IPS-20b (cell line): ENCODE measurements around the gene RPS16.

Experiments used
- H3K27ac ChIP-seq: one replicate; pipeline ENCODE4 v1.5.1; 2013; ENCODE audit warnings: low read length
- H3K27me3 ChIP-seq: 2 replicates; pipeline ENCODE4 v1.6.1; 2013; ENCODE audit warnings: mild to moderate bottlenecking, low read length, inconsistent platforms; ENCODE audit not compliant: insufficient read depth
- H3K36me3 ChIP-seq: 2 replicates; pipeline ENCODE4 v1.6.1; 2013; ENCODE audit warnings: low read depth, mild to moderate bottlenecking, inconsistent platforms, low read length, moderate library complexity; ENCODE audit not compliant: insufficient read depth
- H3K4me1 ChIP-seq: 2 replicates; pipeline ENCODE4 v1.6.1; 2013; ENCODE audit warnings: mild to moderate bottlenecking, control low read depth, inconsistent platforms, low read length, moderate library complexity; ENCODE audit not compliant: insufficient read depth
- H3K4me3 ChIP-seq: 2 replicates; pipeline ENCODE4 v1.5.1; 2013; ENCODE audit warnings: mild to moderate bottlenecking, low read length, inconsistent platforms
- H3K9ac ChIP-seq: 2 replicates; pipeline ENCODE4 v1.6.1; 2013; ENCODE audit warnings: low read depth, mild to moderate bottlenecking, inconsistent platforms, low read length, moderate library complexity
- H3K9me3 ChIP-seq: 2 replicates; pipeline ENCODE4 v1.6.1; 2013; ENCODE audit warnings: mild to moderate bottlenecking, low read depth, low read length, inconsistent platforms; ENCODE audit not compliant: insufficient read depth

RPS16 gene

DNA sequence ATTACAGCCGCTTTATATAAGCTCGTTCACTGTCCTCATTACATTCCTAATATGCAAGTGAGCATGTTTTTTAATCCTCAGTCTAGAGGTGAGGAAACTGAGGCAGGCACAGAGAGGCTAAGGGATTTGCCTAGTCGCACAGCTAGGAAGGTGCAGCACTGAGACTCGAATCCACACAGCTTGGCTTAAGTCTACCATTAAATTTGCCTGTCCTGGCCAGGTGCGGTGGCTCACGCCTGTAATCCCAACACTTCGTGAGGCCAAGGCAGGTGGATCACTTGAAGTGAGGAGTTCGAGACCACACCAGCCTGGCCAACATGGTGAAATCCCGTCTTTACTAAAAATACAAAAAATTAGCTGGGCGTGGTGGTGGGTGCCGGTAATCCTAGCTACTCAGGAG is 8.0 kb downstream of the RPS16 start:
- H3K27ac ChIP-seq = no peak overlapping the region

DNA sequence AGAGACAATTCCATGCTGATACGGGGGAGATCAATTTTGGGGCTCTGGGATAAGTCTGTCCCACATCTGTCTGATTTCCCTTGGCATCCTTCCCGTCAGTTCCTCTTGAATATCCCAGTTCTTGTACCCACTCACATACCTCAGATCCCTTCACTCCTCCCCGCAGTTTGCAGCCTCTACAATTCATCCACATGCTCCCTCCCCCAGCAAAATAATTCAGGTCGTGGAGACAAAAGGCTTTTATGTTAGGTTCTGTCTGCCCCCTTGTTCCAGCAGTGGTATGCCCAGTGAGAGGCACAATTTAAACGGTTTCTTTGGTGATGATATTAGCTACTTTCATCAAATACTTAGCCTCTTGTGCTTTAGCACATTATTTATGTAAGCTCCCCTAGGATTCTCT is 9.6 kb downstream of the RPS16 start:
- no peak overlapping the region for H3K9ac ChIP-seq
- no peaks in the 10 kb centered on the region for H3K9me3 ChIP-seq
- no peaks in the 10 kb centered on the region for H3K27me3 ChIP-seq
- peaks cover 15% of the 10 kb centered on the region for H3K4me1 ChIP-seq
- peaks cover 47% of the 10 kb centered on the region for H3K36me3 ChIP-seq
- no peak overlapping the region for H3K27ac ChIP-seq
- no peak overlapping the region for H3K4me3 ChIP-seq

More for the DNA sequence above, 8.0 kb downstream of the RPS16 start:
- Histone ChIP-seq H3K27me3 (no peaks in the 10 kb centered on the region), H3K36me3 (peaks cover 45% of the 10 kb centered on the region), H3K4me3 (peak overlapping the region; percentile 1; the same call in 1 of the 2 replicates), H3K9me3 (no peaks in the 10 kb centered on the region), H3K4me1 (peaks cover 15% of the 10 kb centered on the region), H3K9ac (no peak overlapping the region; the same call in 1 of the 2 replicates)

DNA sequence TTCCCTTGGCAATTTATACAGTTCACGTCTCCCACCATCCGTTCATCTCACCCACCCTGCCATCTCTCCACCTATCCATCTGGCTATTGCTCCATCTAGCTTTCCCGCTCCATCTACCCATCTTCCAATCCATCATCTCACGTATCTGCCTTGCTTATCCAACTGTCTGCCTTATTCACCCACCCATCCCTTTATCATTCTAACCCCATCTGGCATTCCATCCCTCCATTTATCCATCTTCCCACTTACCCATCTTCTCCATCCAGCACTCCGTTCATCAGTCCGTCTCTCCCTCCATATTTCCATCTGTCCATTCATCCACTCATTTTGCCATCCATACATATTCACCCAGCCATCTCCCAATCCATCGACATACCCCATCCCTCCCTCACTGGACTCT is 10.0 kb downstream of the RPS16 start:
- peaks cover 15% of the 10 kb centered on the region for H3K4me1 ChIP-seq
- no peak overlapping the region for H3K9ac ChIP-seq
- H3K4me3 ChIP-seq = no peak overlapping the region
- no peaks in the 10 kb centered on the region for H3K9me3 ChIP-seq
- H3K36me3 ChIP-seq = peaks cover 51% of the 10 kb centered on the region
- no peaks in the 10 kb centered on the region for H3K27me3 ChIP-seq
- no peak overlapping the region for H3K27ac ChIP-seq

- no peaks in the 10 kb centered on the region for H3K27me3 ChIP-seq
- H3K36me3 ChIP-seq = peaks cover 59% of the 10 kb centered on the region
- no peaks in the 10 kb centered on the region for H3K9me3 ChIP-seq
- H3K4me1 ChIP-seq = peaks cover 15% of the 10 kb centered on the region
- no peak overlapping the region for H3K9ac ChIP-seq
- no peak overlapping the region for H3K4me3 ChIP-seq
- H3K27ac ChIP-seq = no peak overlapping the region
These were observed 10.8 kb downstream of the RPS16 start for GRCh38 chr19:39424934-39425333.

GRCh38 chr19:39423258-39424086 is 12.3 kb downstream of the RPS16 start:
- H3K9me3 ChIP-seq = no peaks in the 10 kb centered on the region
- no peak overlapping the region for H3K27ac ChIP-seq
- no peaks in the 10 kb centered on the region for H3K27me3 ChIP-seq
- H3K4me1 ChIP-seq = peaks cover 8% of the 10 kb centered on the region; the same call in 1 of the 2 replicates
- no peak overlapping the region for H3K4me3 ChIP-seq
- peaks cover 71% of the 10 kb centered on the region for H3K36me3 ChIP-seq
- H3K9ac ChIP-seq = no peak overlapping the region

GRCh38 chr19:39422020-39422419 is 13.7 kb downstream of the RPS16 start:
- peaks cover 83% of the 10 kb centered on the region for H3K36me3 ChIP-seq
- H3K27me3 ChIP-seq = no peaks in the 10 kb centered on the region
- H3K4me1 ChIP-seq = no peaks in the 10 kb centered on the region
- H3K27ac ChIP-seq = no peak overlapping the region
- H3K4me3 ChIP-seq = no peak overlapping the region
- no peak overlapping the region for H3K9ac ChIP-seq
- H3K9me3 ChIP-seq = no peaks in the 10 kb centered on the region

DNA sequence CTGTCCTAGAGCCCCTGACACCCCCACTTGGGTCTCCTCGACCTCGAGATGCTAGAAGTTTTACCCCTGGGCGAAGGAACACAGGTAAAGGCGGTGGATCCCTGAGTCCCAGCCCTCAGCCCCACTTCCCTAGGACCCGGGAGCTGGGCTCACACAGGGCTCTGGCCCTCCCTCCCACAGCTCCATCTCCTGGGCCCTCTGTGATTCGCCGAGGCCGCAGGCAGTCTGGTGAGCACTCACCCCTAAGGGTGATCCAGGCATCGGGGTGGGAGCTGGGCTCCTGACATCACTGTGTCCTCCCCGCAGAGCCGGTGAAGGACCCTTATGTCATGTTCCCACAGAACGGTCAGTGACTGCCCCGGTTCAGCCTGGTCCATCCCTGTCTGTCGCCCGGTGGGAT is 15.0 kb downstream of the RPS16 start:
- H3K27me3 ChIP-seq = no peaks in the 10 kb centered on the region
- H3K9me3 ChIP-seq = no peaks in the 10 kb centered on the region
- no peaks in the 10 kb centered on the region for H3K4me1 ChIP-seq
- H3K27ac ChIP-seq = no peak overlapping the region
- no peak overlapping the region for H3K4me3 ChIP-seq
- peaks cover 91% of the 10 kb centered on the region for H3K36me3 ChIP-seq
- H3K9ac ChIP-seq = no peak overlapping the region

DNA sequence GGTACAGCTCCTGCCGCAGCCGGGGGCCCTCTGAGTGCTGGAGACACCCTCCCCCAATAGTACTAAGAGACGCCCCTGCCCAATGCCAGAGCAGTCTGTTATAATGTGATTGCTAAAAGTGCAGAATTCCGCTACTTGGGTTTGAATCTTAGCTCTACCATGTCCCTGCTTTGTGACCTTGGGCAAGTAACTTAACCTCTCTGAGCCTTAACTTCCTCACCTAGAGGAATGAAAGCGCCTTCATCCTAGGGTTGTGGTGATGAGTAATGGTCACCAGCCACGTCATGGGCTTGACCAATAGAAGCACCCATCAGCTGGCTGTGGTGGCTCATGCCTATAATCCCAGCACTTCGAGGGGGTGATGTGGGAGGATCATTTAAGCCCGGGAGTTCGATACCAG is 16.7 kb downstream of the RPS16 start:
- peaks cover 77% of the 10 kb centered on the region for H3K36me3 ChIP-seq

GRCh38 chr19:39417463-39418181 is 18.1 kb downstream of the RPS16 start:
- no peak overlapping the region for H3K27ac ChIP-seq
- peaks cover 63% of the 10 kb centered on the region for H3K36me3 ChIP-seq
- no peak overlapping the region for H3K4me3 ChIP-seq
- no peak overlapping the region for H3K9ac ChIP-seq
- no peaks in the 10 kb centered on the region for H3K9me3 ChIP-seq
- no peaks in the 10 kb centered on the region for H3K27me3 ChIP-seq
- H3K4me1 ChIP-seq = peaks cover 4% of the 10 kb centered on the region; the same call in 1 of the 2 replicates

More for the DNA sequence above, 16.7 kb downstream of the RPS16 start:
- no peak overlapping the region for H3K27ac ChIP-seq
- no peaks in the 10 kb centered on the region for H3K9me3 ChIP-seq
- H3K4me1 ChIP-seq = peaks cover 4% of the 10 kb centered on the region; the same call in 1 of the 2 replicates
- no peaks in the 10 kb centered on the region for H3K27me3 ChIP-seq
- no peak overlapping the region for H3K4me3 ChIP-seq
- H3K9ac ChIP-seq = no peak overlapping the region

DNA sequence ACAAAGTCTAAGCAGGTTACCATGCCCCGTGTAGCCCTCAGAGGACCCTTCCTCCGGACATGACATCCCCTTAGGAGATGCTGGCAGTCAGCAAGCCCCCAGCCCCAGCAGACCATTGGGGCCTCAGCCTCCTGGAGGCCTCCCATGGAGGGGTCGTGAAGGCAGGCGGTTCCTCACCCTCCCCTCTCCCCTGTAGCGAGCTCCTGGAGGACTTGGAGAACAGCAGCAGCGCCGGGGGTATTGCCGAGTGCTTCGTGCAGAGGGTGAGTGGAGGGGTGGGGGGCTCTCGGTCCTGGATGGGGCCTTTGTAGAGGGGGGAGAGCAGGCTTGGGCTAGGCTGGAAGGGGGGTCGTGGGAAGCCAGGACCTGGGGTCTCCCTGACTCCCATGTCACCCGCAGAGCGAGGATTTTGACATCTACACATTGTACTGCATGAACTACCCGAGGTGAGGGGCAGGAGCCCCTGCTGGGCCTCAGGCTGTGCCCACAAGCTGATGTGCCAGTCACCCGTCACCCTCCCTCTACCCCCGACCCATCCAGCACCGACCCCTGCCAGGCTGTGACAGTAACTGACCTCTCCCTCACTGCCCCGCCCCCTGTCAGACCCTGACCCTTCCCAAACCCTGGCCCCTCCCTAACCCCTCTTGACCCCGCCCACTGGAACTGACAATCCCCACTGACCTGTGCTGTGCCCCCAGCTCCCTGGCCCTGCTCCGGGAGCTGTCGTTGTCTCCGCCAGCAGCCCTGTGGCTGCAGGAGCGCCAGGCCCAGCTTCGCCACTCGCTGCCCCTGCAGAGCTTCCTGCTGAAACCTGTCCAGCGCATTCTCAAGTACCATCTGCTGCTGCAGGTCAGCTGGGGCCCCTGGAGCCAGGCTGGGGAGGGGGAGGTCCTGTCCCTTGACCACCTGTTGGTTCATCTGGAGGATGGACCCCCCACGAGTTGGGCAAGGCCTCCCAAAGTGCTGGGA is 19.3 kb downstream of the RPS16 start:
- peaks cover 54% of the 10 kb centered on the region for H3K36me3 ChIP-seq
- no peak overlapping the region for H3K27ac ChIP-seq
- H3K9me3 ChIP-seq = no peaks in the 10 kb centered on the region
- no peaks in the 10 kb centered on the region for H3K27me3 ChIP-seq
- no peak overlapping the region for H3K4me3 ChIP-seq
- H3K9ac ChIP-seq = no peak overlapping the region
- H3K4me1 ChIP-seq = peaks cover 6% of the 10 kb centered on the region
